Upper lobe of left lung (tissue), 6 donors: ENCODE measurements around the gene PPM1E. TPM values are rescaled to one million over a fixed set of nuclear protein-coding genes. Genes with fewer than 3 reads are reported as not detected.
A peak's percentile ranks its signal among the peaks of the same experiment; 100 is the strongest.

ENCODE experiments used
- ATAC-seq, 2 donors: fragments of 200-7000 bp; cut with Tn5 transposase; one replicate each; pipeline ENCODE4 v1.9.1; 2022; ENCODE audit warnings: mild to moderate bottlenecking in 2 of 2, moderate library complexity in 2 of 2; ENCODE audit not compliant: low FRiP score in 2 of 2
- DNase-seq, 2 donors: peaks; one replicate each; pipeline ENCODE4 v3.0.0-alpha.2; 2019 to 2020
- H3K27ac ChIP-seq, 4 donors: fragments of 200-600 bp; sonication (generic); one replicate each; pipeline ENCODE4 v1.5.1; 2016 to 2019
- H3K27me3 ChIP-seq, 4 donors: fragments of 200-600 bp; sonication (generic); one replicate each; pipeline ENCODE4 v1.5.1; 2017 to 2019
- H3K36me3 ChIP-seq, 4 donors: fragments of 200-600 bp; sonication (generic); one replicate each; pipeline ENCODE4 v1.5.1; 2016 to 2019
- H3K4me1 ChIP-seq, 4 donors: fragments of 200-600 bp; sonication (generic); one replicate each; pipeline ENCODE4 v1.5.1; 2018 to 2019
- H3K4me3 ChIP-seq, 4 donors: fragments of 200-600 bp; sonication (generic); one replicate each; pipeline ENCODE4 v1.5.1; 2017 to 2019; ENCODE audit warnings: mild to moderate bottlenecking in 2 of 4, moderate library complexity in 1 of 4
- H3K9me3 ChIP-seq, 4 donors: fragments of 200-600 bp; sonication (generic); one replicate each; pipeline ENCODE4 v1.5.1; 2018 to 2019
- CTCF ChIP-seq, 6 experiments: fragments of 450-650 bp in 4 of 6; fragments of 200-600 bp in 2 of 6; sonication (generic) in 2 of 6; IDR thresholded peaks; one replicate each; pipeline ENCODE4 v1.5.1; 2016 to 2019; ENCODE audit warnings: antibody characterized with exemption in 6 of 6
- EP300 ChIP-seq, 4 donors: sonication (generic); formaldehyde crosslinking; IDR thresholded peaks; one replicate each; pipeline ENCODE4 v1.5.1; 2017; ENCODE audit warnings: antibody characterized with exemption in 4 of 4, control low read depth in 2 of 4
- POLR2A ChIP-seq, 4 donors: fragments of 450-650 bp; IDR thresholded peaks; one replicate each; pipeline ENCODE4 v1.5.1; 2016 to 2017; ENCODE audit warnings: antibody characterized with exemption in 4 of 4, mild to moderate bottlenecking in 2 of 4
- POLR2AphosphoS5 ChIP-seq, 2 donors: sonication (generic); formaldehyde crosslinking; IDR thresholded peaks; one replicate each; pipeline ENCODE4 v1.5.1; 2017; ENCODE audit warnings: antibody characterized with exemption in 2 of 2
- WGBS, 2 donors: methylation state at CpG; one replicate each; pipeline ENCODE4 v1.1.5; 2017 to 2018; 5-methylcytosine and 5-hydroxymethylcytosine counted together
- total RNA-seq, 6 donors: library from RNA; depleted of rRNA in 4 of 6; stranded (reverse); fragments of >200 nt in 4 of 6; gene quantifications; one replicate each; pipeline versions ENCODE4 v1.1.0 to v1.2.1, GENCODE V29; 2016 to 2021
- donor health status: DM: no; HTN: no; CAD: no; lungs with moderate emphysema.
- donor health status: DM: no; HTN: yes; CAD: no; lungs with severe emphysema.

PPM1E gene
- total RNA-seq, 6 donors from 2014 or later, result under 0.01 to 0.76 (median 0.18) TPM

- Histone ChIP-seq H3K4me1 (peaks cover 0 to 12% (median 5%) of the 10 kb centered on the region in 4 donors), H3K27ac (no peak overlapping the region), H3K4me3 (no peak overlapping the region), H3K9me3 (no peaks in the 10 kb centered on the region), H3K36me3 (peaks cover 0 to 35% (median 1%) of the 10 kb centered on the region in 4 donors), H3K27me3 (no peaks in the 10 kb centered on the region)
- no peak for DNase-seq
- ATAC-seq, result no peak
- TF ChIP-seq POLR2A (IDR thresholded peaks at IDR 0.05) (no peak), POLR2AphosphoS5 (IDR thresholded peaks at IDR 0.05) (no peak), CTCF (IDR thresholded peaks at IDR 0.05) (no peak), EP300 (IDR thresholded peaks at IDR 0.05) (no peak)
- WGBS, 2 donors, result 94 to 97% methylated on average over 1 of the region's 1 CpG
Measured at GRCh38 chr17:58999500-58999899, 243.8 kb downstream of the PPM1E start.

- TF ChIP-seq EP300 (IDR thresholded peaks at IDR 0.05) (no peak), CTCF (IDR thresholded peaks at IDR 0.05) (no peak), POLR2A (IDR thresholded peaks at IDR 0.05) (no peak), POLR2AphosphoS5 (IDR thresholded peaks at IDR 0.05) (no peak)
- peaks cover 0 to 35% (median 1%) of the 10 kb centered on the region in 4 donors for H3K36me3 ChIP-seq
- peaks cover 0 to 16% (median 7%) of the 10 kb centered on the region in 4 donors for H3K4me1 ChIP-seq
- H3K27ac ChIP-seq, result peak overlapping the region in 1 of 4 donors; percentile 75
- 89 to 100% methylated on average over 1 of the region's 1 CpG for whole genome bisulfite sequencing, 2 donors
- no peaks in the 10 kb centered on the region for H3K9me3 ChIP-seq
- H3K27me3 ChIP-seq, result no peaks in the 10 kb centered on the region
- DNase-seq (no peak), ATAC-seq (no peak)
- no peak overlapping the region for H3K4me3 ChIP-seq
Measured at GRCh38 chr17:59000022-59000421, 244.4 kb downstream of the PPM1E start.

GRCh38 chr17:59001158-59001814, 245.6 kb downstream of the PPM1E start:
- DNase-seq, result peak in 1 of 2 donors; percentile 80
- WGBS, 2 donors, result 25 to 38% methylated on average over 10 of the region's 10 CpGs
- Histone ChIP-seq H3K36me3 (peaks cover 0 to 35% (median 1%) of the 10 kb centered on the region in 4 donors), H3K9me3 (no peaks in the 10 kb centered on the region), H3K27me3 (no peaks in the 10 kb centered on the region), H3K27ac (peak overlapping the region; percentile 57 to 75 (median 68)), H3K4me1 (peaks cover 0 to 16% (median 7%) of the 10 kb centered on the region in 4 donors), H3K4me3 (peak overlapping the region in 2 of 4 donors; percentile 11 to 29)
- peak; percentile 79 to 82 for ATAC-seq
- TF ChIP-seq POLR2AphosphoS5 (IDR thresholded peaks at IDR 0.05), result peak; percentile 49 to 54
- no peak for TF ChIP-seq CTCF (IDR thresholded peaks at IDR 0.05)
- no peak for TF ChIP-seq EP300 (IDR thresholded peaks at IDR 0.05)
- TF ChIP-seq POLR2A (IDR thresholded peaks at IDR 0.05), result peak in 2 of 4 donors; percentile 16 to 19

- peak overlapping the region in 2 of 4 donors; percentile 73 to 75 for H3K27ac ChIP-seq
- WGBS, 2 donors, result 86 to 91% methylated on average over 3 of the region's 3 CpGs
- H3K27me3 ChIP-seq, result no peaks in the 10 kb centered on the region
- TF ChIP-seq POLR2A (IDR thresholded peaks at IDR 0.05) (no peak), CTCF (IDR thresholded peaks at IDR 0.05) (no peak), EP300 (IDR thresholded peaks at IDR 0.05) (no peak), POLR2AphosphoS5 (IDR thresholded peaks at IDR 0.05) (no peak)
- H3K9me3 ChIP-seq, result no peaks in the 10 kb centered on the region
- H3K4me3 ChIP-seq, result no peak overlapping the region
- no peak for ATAC-seq
- peaks cover 0 to 16% (median 7%) of the 10 kb centered on the region in 4 donors for H3K4me1 ChIP-seq
- peaks cover 0 to 35% (median 1%) of the 10 kb centered on the region in 4 donors for H3K36me3 ChIP-seq
- DNase-seq, result no peak
Measured at GRCh38 chr17:59002126-59002525, 246.5 kb downstream of the PPM1E start.
